K562 (cell line): ENCODE data around the gene KRT77. TPM values are rescaled to one million over a fixed set of nuclear protein-coding genes. Genes with fewer than 3 reads are reported as not detected.
A peak's percentile ranks its signal among the peaks of the same experiment; 100 is the strongest.

Experiments
- ARID2 ChIP-seq: fragments of 450-650 bp; IDR thresholded peaks from 2 replicates; pipeline ENCODE4 v1.6.1; 2017; ENCODE audit warnings: antibody characterized with exemption, mild to moderate bottlenecking
- ARNT ChIP-seq, 2 experiments: fragments of 450-650 bp; IDR thresholded peaks; 2 replicates each; pipeline ENCODE4 v1.6.1; 2016; ENCODE audit warnings: mild to moderate bottlenecking in 1 of 2
- BDP1 ChIP-seq: IDR thresholded peaks from 3 replicates; pipeline ENCODE4 v1.6.1; 2011; ENCODE audit not compliant: insufficient read length, insufficient read depth
- BRF1 ChIP-seq: IDR thresholded peaks from 3 replicates; pipeline ENCODE4 v1.6.1; 2011; ENCODE audit warnings: borderline replicate concordance, mild to moderate bottlenecking; ENCODE audit not compliant: insufficient read length; ENCODE audit errors: extremely low read depth
- CHAMP1 ChIP-seq: fragments of 450-650 bp; IDR thresholded peaks from 2 replicates; pipeline ENCODE4 v1.6.1; 2016; ENCODE audit warnings: mild to moderate bottlenecking
- COPS2 ChIP-seq: fragments of 450-650 bp; conservative IDR thresholded peaks from 2 replicates; pipeline ENCODE4 v1.6.1; 2016; ENCODE audit warnings: mild to moderate bottlenecking, moderate library complexity
- FOXK1 ChIP-seq: sonication (generic); formaldehyde crosslinking; IDR thresholded peaks from 2 replicates; pipeline ENCODE4 v1.8.0; 2022; ENCODE audit warnings: missing genetic modification reagents, mild to moderate bottlenecking, borderline replicate concordance
- HES1 ChIP-seq: fragments of 450-650 bp; IDR thresholded peaks from 2 replicates; pipeline ENCODE4 v1.6.1; 2016; ENCODE audit warnings: low read depth, mild to moderate bottlenecking, moderate library complexity
- ILF3 ChIP-seq: fragments of 450-650 bp; IDR thresholded peaks from 2 replicates; pipeline ENCODE4 v1.6.1; 2018; ENCODE audit warnings: antibody characterized with exemption, mild to moderate bottlenecking, moderate library complexity, borderline replicate concordance
- MAFG ChIP-seq: fragments of 450-650 bp; conservative IDR thresholded peaks from 2 replicates; pipeline ENCODE4 v1.6.1; 2016; ENCODE audit warnings: missing genetic modification characterization, missing compliant biosample characterization
- MTA3 ChIP-seq: fragments of 450-650 bp; formaldehyde crosslinking; IDR thresholded peaks from 2 replicates; pipeline ENCODE4 v1.6.1; 2017; ENCODE audit warnings: mild to moderate bottlenecking, borderline replicate concordance
- NFYB ChIP-seq: IDR thresholded peaks from 2 replicates; pipeline ENCODE4 v1.6.1; 2011; ENCODE audit warnings: mild to moderate bottlenecking, moderate library complexity; ENCODE audit not compliant: insufficient read length; ENCODE audit errors: extremely low read depth
- NR2C1 ChIP-seq, 2 experiments: fragments of 450-650 bp; IDR thresholded peaks; 2 replicates each; pipeline ENCODE4 v1.6.1; 2017; ENCODE audit warnings: mild to moderate bottlenecking in 2 of 2, antibody characterized with exemption in 1 of 2, inconsistent platforms in 1 of 2, missing compliant biosample characterization in 1 of 2, missing genetic modification characterization in 1 of 2
- PHB ChIP-seq: fragments of 250-450 bp; sonication (Bioruptor Pico); IDR thresholded peaks from 2 replicates; pipeline ENCODE4 v1.5.0; 2021
- PRPF4 ChIP-seq: fragments of 200-400 bp; formaldehyde crosslinking; IDR thresholded peaks from one replicate; pipeline ENCODE4 v1.6.1; 2017; ENCODE audit warnings: low read length, low read depth, mild to moderate bottlenecking; ENCODE audit not compliant: insufficient read depth, poor library complexity, severe bottlenecking
- PTTG1 ChIP-seq: fragments of 450-650 bp; IDR thresholded peaks from 2 replicates; pipeline ENCODE4 v1.6.1; 2016; ENCODE audit warnings: low read depth, mild to moderate bottlenecking, missing genetic modification characterization, missing compliant biosample characterization
- SIN3B ChIP-seq: fragments of 450-650 bp; IDR thresholded peaks from 2 replicates; pipeline ENCODE4 v1.6.1; 2017; ENCODE audit warnings: low read depth, mild to moderate bottlenecking, moderate library complexity
- SLC30A9 ChIP-seq: fragments of 250-450 bp; sonication (Bioruptor Pico); IDR thresholded peaks from 2 replicates; pipeline ENCODE4 v1.8.0; 2022; ENCODE audit warnings: mild to moderate bottlenecking, moderate library complexity
- SMAD1 ChIP-seq: fragments of 150-350 bp; IDR thresholded peaks from 2 replicates; pipeline ENCODE4 v1.6.1; 2014; ENCODE audit warnings: low read length, low read depth; ENCODE audit not compliant: partially characterized antibody
- TCFL5 ChIP-seq: fragments of 250-450 bp; sonication (Bioruptor Pico); conservative IDR thresholded peaks from 2 replicates; pipeline ENCODE4 v1.6.1; 2021; ENCODE audit warnings: mild to moderate bottlenecking, moderate library complexity, matching md5 sums
- TEAD1 ChIP-seq, 2 experiments: fragments of 450-650 bp in 1 of 2; sonication (generic) in 1 of 2; formaldehyde crosslinking; IDR thresholded peaks; 2 replicates each; pipeline versions ENCODE4 v1.4.0 to v1.8.0; 2020 to 2022; ENCODE audit warnings: mild to moderate bottlenecking in 2 of 2, missing genetic modification reagents in 1 of 2
- TGIF2 ChIP-seq: sonication (generic); formaldehyde crosslinking; IDR thresholded peaks from 2 replicates; pipeline ENCODE4 v1.8.1; 2022; ENCODE audit warnings: mild to moderate bottlenecking, missing genetic modification reagents, moderate library complexity
- ZC3H11A ChIP-seq: IDR thresholded peaks from 2 replicates; pipeline ENCODE4 v1.6.1; 2012; ENCODE audit warnings: low read depth, low read length, improper control_type of control experiment
- ZNF146 ChIP-seq: IDR thresholded peaks from one replicate; pipeline ENCODE4 v1.6.1; 2018; ENCODE audit warnings: missing compliant biosample characterization; ENCODE audit not compliant: unreplicated experiment
- ZNF197 ChIP-seq: fragments of 200-800 bp; sonication (Bioruptor generic); IDR thresholded peaks from 2 replicates; pipeline ENCODE4 v1.6.1; 2016; ENCODE audit warnings: low read depth, missing genetic modification characterization, missing compliant biosample characterization
- polyA plus RNA-seq, 8 experiments: library from polyadenylated mRNA; depleted of rRNA in 4 of 8; stranded (reverse) in 5 of 8; unstranded in 3 of 8; fragments of >200 nt; fragmentation: Nextera tagmentation in 2 of 8; fragmentation: Illumina TruSeq in 1 of 8; extraction: Ambion mirVana in 2 of 8; extraction: Trizol in 1 of 8; gene quantifications; 2 replicates each; pipeline versions ENCODE4 v1.2.1 to v1.2.3, GENCODE V29; 2011 to 2014; ENCODE audit warnings: inconsistent platforms in 1 of 8, missing spikeins in 1 of 8
- total RNA-seq, 7 experiments: library from RNA; depleted of rRNA in 6 of 7; stranded (reverse); fragments of >200 nt in 6 of 7; fragmentation: Illumina TruSeq in 2 of 7; extraction: Trizol in 2 of 7; gene quantifications; 2 replicates each; pipeline versions ENCODE4 v1.2.1 to v1.2.3, GENCODE V29; 2011 to 2021; ENCODE audit warnings: low replicate concordance in 1 of 7

Gene KRT77
- total and polyA plus RNA-seq, 9 of the 15 experiments (the other 6 are each of a cell fraction or from before 2014, with no cell fraction given): not detected

- no peak for TF ChIP-seq ZC3H11A
- no peak for TF ChIP-seq ZNF146 (CRISPR knock-in tag)
- no peak for TF ChIP-seq PHB
- TF ChIP-seq ILF3: no peak
- TF ChIP-seq COPS2: no peak
- peak; percentile 50; the same call in 1 of the 2 replicates for TF ChIP-seq MTA3
- TF ChIP-seq BRF1: no peak
- TF ChIP-seq PRPF4: no peak
- peak; percentile 96 for TF ChIP-seq HES1
- no peak for TF ChIP-seq SLC30A9
- peak; percentile 91 to 97 for TF ChIP-seq ARNT (IDR thresholded peaks at IDR 0.05)
- TF ChIP-seq TEAD1 (CRISPR knock-in tag; IDR thresholded peaks at IDR 0.05): peak; percentile 49 to 84; a peak in 3 of 4 replicates
- no peak; the same call in 1 of the 2 replicates for TF ChIP-seq MAFG (tag)
- peak; percentile 23; the same call in 1 of the 2 replicates for TF ChIP-seq NR2C1 (IDR thresholded peaks at IDR 0.05)
- TF ChIP-seq NR2C1 (tag; IDR thresholded peaks at IDR 0.05): peak; percentile 68
- no peak for TF ChIP-seq NFYB
- TF ChIP-seq SMAD1: peak; percentile 75
- TF ChIP-seq CHAMP1: peak; percentile 61; the same call in 1 of the 2 replicates
- no peak for TF ChIP-seq BDP1
- peak; percentile 67 for TF ChIP-seq PTTG1 (tag)
- no peak; the same call in none of the 2 replicates for TF ChIP-seq ZNF197 (CRISPR knock-in tag)
- TF ChIP-seq TGIF2: no peak
- TF ChIP-seq SIN3B: no peak
- TF ChIP-seq FOXK1 (CRISPR knock-in tag): no peak
- TF ChIP-seq TCFL5 (CRISPR knock-in tag): peak; percentile 73; the same call in 1 of the 2 replicates
- no peak for TF ChIP-seq ARID2
These were observed 41.0 kb downstream of the KRT77 start (continued) for GRCh38 chr12:52662093-52662917.
